Activated CD4-positive, CD25-positive, alpha-beta regulatory T cell (primary cell): ENCODE measurements around the gene APBB2.
"Not testable (repeated sequence)": the region's sequence is repeated elsewhere in the genome, so short reads cannot be mapped to it uniquely, and the experiment has no call there.

Source experiments
- DNase-seq, 4 experiments: peaks; one replicate each; lab custom pipeline; 2025; lab: John Stamatoyannopoulos, UW

Gene APBB2

DNA sequence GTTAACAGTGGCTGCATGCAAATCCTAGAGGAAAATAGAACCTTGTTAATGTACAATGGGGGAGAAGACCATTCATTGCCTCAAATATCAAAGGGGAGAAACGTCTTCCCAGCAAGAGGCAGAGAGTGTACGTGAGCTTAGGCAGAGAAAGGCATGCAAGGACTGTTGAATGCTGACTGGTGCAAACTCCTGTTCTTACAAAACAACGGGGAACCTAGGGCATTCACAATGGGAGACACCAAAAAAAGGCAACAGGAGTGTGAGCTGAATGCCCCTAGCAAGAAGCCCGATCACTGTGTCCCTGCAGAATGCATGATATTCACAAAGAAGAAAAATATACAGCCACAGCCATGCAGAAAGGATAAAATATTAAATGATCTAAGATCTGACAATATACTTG lies 279.7 kb downstream of the APBB2 start:
- no peak for DNase-seq

DNA sequence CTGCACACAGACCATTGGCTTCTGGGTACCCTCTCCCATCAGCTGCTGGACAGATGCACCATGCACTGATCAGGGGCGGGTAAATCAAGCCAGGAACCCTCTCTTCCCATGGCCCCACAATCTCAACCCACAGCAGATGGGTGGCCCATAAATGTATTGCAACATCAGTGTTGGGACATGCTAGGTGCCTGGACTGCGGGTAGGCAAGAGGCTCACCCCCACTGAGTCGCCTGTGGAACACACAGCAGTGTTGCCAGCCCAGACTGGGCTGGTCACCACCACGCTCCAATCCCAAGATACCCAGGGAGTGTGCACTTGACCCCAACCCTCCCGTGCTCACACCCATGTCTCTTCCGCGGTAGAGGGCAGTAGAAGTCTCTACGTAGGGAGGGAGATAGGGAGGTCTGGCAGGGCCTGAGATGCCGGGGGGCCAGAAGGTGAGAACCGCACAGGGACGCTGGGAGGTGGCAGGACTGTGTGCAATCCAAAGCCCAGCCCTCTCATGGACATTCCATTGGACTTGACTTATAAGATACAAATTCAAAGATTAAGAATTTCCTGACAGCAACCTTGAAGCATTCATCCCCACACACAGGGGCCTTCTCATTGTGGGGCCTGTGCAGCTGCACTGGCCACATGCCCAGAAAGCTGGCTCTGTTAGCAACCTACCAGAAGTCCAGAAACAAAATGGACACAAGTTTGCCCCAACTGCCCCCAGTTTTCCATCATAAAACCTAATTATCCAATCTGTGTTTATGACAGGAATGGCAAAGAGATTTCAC lies 280.9 kb downstream of the APBB2 start:
- no peak for DNase-seq

DNA sequence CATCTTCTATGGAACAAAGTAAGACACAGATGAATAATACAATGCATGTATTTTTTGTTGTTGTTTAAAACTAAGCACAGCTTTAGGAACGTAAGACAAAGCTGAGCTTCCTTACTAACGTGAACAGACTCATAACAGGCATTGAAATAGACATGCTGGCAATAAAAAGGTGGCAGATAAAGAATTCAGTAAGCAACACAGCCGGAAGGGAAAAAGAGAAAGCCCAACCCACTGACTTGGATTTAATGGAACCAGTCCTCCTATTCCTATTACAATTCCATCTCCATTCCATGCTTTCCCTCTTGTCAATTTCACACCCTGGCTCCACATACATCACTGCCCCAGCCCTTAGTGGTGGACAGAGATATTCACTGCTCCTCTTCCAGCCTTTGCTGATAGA lies 282.5 kb downstream of the APBB2 start:
- no peak for DNase-seq

DNA sequence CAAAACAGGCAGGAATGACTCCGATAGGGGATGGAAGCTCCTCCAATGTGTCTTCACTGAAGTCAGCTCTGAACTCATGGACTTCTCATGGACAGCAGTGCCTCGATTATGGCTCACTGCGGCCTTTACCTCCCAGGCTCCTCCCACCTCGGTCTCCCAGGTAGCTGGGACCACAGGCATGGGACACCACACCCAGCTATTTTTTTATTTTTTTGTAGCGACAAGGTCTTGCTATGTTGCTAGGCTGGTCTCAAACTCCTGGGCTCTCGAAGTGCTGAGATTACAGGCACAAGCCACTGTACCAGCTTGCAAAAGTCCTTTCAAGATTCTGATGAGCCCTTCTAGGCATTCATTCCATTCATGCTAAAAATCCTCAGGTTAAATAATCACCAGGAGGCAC lies 283.1 kb downstream of the APBB2 start:
- DNase-seq = no peak

DNA sequence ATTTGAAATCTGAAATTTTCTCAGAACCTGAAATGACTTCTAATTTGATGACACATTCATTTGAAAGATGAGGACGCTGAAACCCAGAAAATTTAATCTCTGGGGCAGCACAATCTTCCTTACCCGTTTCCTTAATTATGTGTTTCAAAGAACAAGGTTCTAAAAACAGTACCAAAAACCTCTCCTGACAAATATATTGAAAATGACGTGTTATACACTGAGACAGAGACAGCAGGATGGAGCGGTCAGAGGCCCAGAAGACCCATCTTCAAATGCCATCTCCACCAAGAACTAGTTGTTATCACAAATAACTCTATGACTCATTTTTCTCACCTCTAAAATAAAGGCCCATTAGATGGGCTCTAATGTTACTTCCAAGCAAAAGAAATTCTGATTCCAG lies 287.3 kb downstream of the APBB2 start:
- no peak for DNase-seq

DNA sequence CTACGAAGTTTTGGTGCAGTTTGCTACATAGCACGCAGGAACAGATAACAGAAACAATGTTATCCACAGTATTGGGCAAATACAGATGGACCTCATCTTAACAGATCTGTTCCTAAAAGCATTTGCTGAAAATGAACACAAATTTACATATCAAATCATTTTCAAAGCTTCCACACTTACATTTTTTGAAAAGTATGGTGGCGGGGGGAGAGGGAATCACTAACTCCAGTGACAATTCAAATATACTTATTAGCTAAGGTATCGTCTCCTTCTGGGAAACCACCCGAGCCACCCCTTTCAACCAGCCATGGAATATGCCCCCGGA lies 289.6 kb downstream of the APBB2 start:
- no peak for DNase-seq

DNA sequence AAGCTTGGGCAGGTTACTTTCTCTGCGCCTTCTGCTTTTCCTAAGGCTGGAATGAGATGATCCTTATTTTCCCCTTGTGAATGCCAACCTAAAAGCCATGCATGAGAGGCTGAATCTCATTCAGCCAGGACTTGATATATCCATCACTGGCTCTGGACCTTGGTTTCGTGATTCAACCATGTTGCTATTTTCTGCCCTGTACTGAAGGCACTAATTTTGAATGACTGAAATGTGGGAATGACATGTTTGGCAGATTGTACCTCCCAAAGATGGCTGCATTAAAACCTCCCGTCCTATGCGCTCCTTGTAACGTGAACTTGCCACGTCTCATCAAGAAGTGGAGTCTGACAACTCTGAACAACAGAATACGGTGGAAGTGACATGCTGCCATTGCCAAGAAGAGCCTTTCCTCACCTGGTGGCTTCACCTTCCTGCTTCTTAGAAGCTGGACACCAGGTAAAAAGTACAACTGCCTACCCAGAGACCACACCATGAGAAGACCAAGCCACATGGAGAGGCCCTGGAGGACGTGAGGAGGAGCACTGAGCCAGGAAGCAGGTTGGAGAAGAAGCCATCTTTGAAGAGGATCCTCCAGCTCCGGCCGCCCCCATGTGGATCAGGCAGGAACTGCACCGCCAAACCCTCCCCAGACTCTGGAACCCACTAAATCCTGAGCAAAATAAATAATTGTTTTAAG lies 290.1 kb downstream of the APBB2 start:
- DNase-seq = peak; percentile 28 to 74 (median 48)

DNA sequence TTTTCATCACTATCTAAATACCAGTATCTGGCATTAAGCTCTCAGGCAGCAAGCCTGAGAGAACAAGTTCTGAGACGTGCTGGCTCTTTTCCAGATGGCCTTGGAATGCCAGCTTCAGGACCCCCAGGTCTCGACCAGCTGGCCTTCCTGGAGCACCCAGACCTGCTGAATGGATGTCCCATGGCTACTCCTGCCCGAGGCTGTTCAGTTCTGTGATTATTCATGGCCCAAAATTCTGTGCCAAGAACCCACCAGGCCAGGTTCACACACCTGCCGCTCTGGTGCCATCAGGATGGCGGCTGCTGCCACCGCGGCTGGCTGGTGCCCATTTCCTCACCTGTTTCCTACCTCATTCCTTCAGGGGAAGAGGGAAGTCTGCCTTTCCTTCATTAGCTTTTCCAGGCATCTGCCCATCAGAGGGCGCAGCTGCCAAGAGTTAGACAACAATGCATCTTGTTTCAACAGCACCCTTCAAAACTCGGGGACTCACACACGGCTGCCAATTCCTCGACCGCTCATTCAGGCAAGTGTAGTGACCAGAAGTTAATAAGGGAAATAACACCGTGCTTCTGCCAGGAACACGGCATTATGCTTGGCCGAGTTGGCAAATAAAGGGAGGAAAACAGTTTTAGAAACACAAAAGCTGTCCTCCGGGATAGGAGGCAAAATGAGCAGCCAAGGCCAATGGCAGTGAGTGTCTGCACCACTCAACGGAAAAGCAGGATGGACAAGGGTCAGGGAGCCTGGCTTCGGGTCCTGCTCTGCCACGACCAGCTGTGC lies 290.8 kb downstream of the APBB2 start:
- no peak for DNase-seq

DNA sequence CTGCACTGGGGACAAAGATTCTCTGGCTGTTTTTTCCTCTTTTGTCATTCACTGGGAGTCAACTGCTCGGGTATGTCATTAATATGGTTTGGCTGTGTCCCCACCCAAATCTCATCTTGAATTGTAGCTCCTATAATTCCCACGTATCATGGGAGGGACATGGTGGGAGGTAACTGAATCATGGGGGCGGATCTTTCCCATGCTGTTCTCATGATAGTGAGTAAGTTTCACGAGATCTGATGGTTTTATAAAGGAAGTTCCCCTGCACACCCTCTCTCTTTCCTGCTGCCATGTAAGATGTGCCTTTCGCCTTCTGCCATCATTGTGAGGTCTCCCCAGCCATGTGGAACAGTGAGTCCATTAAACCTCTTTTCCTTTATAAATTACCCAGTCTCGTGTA lies 294.4 kb downstream of the APBB2 start:
- DNase-seq = not testable (repeated sequence)

DNA sequence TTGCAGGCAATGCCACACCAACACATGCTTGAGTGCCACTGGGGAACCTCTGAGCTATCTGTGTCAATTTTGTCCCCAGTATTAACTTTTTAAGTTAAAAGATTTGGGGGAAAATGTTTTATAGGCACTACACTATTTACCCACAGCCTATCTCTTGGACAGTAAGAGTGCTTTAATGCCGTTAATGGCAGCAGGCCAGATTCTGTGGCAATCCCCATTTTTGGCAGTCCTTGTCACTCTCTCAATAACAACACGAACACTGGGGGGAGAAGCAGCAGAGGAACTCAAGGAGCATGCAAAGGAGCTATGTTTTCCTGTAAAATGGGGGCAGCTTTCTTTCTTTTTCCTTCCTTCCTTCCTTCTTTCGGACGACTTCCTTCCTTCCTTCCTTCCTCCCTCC lies 296.0 kb downstream of the APBB2 start:
- no peak for DNase-seq

DNA sequence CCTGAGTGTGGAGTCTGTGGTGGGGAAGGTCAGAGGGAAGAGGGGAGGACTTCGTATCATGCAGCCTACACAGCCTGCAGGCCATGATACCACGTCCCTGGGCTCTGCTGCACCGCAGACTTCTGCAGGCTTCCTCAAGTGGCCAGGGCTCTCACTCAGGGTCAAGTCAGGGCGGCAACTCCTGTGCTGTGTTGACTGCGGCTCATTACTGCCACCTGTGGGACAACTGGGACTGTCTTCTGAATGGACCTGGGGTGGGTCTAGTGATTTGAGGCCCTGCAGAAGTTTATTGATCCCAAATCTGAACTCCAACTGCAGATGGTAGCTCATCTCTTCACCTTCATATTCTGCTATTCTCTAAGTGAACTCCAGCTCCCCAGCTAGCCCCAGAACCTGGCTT lies 297.5 kb downstream of the APBB2 start:
- DNase-seq = peak in 1 of 4 experiments; percentile 14

DNA sequence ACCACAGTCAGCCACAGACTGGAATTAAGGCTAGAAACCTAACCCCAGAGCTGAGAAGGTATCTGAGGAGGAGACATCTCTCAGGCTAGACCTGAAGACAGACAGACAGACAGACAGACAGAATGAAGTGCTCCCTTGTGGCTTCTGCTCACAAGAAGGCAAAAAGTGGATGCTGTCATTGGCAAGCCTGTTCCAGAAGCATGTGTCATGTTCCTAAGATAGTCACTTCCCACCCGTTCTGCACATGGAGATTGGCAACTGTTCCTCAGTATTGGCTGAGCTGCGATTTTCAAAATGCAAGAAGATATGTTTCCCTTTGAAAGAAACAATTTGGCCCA lies 298.2 kb downstream of the APBB2 start:
- DNase-seq = no peak

DNA sequence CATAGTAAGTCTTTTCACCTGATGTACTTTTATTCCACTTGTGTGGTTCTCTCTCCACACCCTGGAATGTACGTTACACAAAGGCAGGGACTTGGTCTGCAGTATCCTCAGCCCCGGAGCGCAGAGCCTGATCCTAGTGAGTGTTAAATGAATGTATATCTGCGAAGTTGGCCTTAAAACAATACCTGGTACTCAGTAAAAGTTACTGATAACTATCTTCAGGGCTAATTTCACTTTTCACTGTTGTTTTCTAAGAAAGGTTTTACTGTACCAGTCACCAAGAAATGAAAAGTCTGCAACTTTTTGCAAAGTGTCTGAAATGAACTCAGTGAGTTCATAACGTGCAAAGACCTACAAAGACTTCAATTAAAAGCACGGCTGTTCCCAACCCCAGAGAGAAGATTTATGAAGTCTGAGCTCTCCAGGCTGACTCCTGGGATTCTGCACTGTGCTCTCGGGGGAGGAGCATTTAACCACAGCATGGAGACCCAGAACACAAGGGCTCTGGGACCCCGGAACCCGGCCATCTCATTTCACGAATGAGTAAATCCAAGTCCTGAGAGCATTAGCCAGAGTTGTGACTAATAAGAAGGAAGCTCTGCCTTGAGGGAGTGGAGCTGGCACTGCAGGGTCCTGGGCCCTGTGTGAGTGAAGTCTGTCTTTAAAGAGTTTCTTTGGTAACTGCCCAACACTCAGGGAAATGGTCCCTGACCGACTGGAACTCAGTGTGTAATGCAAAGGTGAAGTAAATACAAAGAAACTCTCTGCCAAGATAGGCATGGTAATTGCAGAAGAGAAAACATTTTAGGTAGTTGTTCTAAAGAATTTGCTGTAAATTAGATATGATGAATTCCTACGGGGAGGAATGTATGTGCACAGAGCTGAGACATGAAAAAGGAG lies 298.8 kb downstream of the APBB2 start:
- DNase-seq = no peak

DNA sequence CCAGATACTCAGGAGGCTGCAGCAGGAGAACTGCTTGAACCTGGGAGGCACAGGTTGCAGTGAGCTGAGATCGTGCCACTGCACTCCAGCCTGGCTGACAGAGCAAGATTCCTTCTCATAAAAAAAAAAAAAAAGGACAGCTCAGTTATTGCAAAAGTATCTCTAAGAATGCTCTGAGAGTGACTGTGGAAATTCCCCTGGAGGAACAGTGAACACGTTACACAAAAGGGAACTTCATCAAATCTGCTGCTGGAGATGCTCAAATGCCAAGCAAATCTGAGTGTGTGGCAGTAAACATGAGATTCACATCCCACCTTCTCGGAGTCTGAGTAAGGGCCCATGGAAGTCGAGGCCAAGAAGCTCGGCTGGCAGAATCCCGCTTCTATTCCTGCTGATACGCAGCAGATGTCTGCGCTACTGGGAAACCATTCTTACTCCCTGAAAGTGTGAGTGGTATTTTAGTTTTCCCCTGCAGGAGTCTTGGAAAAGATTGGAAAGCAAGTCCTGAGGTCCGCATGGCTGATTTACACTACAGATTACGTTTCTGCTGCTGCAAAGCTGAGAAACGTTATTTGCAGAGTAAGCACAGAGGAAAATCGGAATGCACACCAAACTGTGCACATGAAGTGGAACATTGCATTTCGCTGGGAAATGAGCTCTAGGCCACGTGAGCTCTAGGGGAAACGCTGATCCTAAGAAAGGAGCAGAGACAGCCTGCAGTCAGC lies 301.7 kb downstream of the APBB2 start:
- DNase-seq = no peak

DNA sequence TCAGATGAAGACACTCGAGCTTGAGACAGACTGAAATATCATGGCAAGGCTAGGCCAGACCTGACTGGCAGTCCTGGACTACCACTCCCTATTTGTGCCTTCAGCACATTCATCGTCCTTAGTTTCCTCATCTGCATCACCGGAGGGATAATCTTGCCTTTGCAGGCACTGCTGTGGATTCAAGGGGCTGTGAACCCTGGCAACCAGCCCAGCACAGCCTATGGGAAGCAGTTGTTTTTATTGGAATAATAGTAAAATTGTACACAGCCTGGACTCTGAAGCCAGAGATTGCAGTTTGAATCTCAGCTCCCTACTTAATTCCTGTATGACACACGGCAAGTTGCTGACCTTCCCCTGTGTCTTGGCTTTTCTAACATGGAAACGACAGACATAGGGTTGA lies 303.6 kb downstream of the APBB2 start:
- DNase-seq = no peak

DNA sequence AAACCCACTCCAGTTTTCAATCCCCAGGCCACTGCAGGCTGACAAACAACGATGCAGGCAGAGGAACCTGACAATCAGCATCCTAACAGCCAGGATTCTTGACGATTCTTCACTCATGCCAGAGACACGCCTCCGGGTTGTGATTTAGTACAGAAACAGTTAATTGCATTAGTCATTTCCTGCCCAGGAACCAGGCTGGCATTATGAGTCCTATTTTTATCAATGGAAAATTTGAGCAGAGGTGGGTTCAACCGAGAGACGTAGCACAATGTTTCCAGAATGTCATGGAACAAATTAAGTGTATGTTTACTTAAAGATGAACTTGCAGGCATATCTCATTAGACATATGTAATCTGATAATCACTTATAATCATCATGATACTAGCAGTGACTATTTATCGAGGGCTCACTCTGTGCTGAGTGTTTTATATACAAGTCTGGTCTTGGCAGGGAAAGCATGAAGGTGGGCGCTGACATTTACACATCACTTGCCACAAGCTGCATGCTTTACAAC lies 304.9 kb downstream of the APBB2 start:
- peak in 1 of 4 experiments; percentile 13 for DNase-seq

DNA sequence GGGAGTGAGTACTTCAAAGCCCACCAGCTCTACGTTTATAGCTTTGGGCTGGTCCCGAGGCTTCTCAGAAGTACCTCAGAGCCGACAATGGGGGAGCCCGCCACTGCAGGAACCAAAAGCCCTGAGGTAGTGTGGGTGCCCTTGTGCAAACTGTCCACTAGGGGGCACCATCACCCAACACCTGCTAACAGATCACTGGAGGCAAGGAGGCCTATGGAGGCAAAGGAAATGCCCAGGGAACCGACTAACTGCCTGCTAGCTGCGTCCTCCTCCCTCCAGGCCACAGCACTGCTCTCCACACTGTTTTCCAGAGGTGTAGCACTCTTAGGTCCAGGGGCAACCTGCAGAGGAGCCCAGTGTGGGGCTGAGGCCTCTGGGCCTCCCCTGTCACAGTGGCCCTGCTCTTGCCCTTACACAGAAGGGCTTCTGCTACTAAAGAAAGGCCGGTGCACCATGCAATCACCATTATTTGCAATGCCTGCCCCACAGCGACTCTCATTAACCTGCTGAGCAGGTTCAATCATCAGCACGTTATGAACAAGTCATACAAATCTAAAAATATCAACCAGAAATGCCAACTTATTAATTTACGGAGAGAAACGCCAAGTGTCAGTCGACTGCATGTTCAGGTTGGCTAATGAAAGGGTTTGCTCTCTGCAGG lies 305.5 kb downstream of the APBB2 start:
- DNase-seq = peak; percentile 20 to 54 (median 41)

DNA sequence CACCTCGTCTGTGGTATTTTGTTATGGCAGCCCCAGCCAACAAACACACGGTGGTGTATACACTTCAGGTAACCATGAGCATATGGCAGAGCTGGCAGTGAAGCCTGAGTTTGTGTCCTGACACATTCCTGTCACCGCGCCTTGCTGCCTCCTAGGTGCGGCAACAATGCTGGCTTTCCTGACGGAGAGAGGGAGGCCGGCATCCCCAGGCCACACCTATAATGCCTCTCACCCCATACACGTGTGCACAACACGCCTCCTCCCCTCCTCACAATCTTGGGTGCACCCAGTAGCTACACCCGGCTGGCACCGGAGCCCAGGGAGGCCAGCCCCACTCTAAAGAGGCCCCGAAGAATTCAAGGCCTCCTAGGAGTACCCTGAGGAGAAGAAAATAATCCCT lies 306.0 kb downstream of the APBB2 start:
- DNase-seq = no peak

DNA sequence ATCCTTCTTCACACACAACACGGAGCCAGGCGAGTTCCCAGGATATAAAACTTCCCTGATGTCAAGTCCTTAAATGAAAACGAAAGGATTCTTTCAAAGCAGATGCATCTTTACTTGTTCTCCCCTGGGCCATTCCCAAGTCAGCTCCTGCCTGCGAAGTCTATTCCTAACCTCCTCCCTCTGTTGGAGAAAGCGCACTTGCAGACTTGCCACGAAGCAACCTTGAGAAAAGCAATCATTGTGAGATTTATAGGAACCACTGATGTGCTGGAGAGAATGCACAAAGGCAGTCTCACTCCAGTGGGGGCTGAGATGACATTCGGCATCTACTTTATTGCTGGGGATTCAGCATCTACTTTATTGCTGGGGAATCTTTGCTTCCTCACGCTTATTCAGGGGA lies 308.9 kb downstream of the APBB2 start:
- DNase-seq = no peak

DNA sequence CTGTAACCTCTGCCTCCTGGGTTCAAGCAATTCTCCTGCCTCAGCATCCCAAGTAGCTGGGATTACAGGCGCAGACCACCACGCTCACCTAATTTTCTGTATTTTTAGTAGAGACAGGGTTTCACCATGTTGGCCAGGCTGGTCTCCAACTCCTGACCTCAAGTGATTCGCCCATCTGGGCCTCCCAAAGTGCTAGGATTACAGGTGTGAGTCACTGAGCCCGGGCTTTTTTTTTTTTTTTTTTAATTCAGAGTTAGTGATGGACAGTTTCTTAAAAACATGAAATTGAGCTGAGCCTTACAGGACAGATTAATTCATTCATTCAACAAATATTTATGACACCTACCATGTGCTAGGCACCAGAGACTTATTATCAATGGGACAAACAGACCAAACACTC lies 313.8 kb downstream of the APBB2 start:
- not testable (repeated sequence) for DNase-seq
